Fibroblast of villous mesenchyme (primary cell): Measurements from ENCODE around the gene PSTK. TPM values are rescaled to one million over a fixed set of nuclear protein-coding genes. Genes with fewer than 3 reads are reported as not detected.

Source experiments
- DNase-seq: peaks from one replicate; pipeline ENCODE4 v3.0.0-alpha.2; 2010; ENCODE audit warnings: low read depth
- H3K4me3 ChIP-seq: 2 replicates; pipeline ENCODE4 v1.5.1; 2011; ENCODE audit warnings: low read depth, mild to moderate bottlenecking, low read length
- CTCF ChIP-seq: IDR thresholded peaks from 2 replicates; pipeline ENCODE4 v1.5.1; 2012; ENCODE audit warnings: low read depth, mild to moderate bottlenecking, low read length; ENCODE audit not compliant: insufficient read depth
- total RNA-seq: library from RNA; depleted of rRNA; stranded (reverse); fragments of >200 nt; gene quantifications from 2 replicates; pipeline ENCODE4 v1.2.3, GENCODE V29; 2012

The PSTK gene
- total RNA-seq, 1 donor = 5.6 TPM

- TF ChIP-seq CTCF = no peak
- no peak overlapping the region for H3K4me3 ChIP-seq
- DNase-seq = no peak
Measured at GRCh38 chr10:122998934-122999333, 18.7 kb downstream of the PSTK start.

- peak; percentile 54 for DNase-seq
- no peak overlapping the region for H3K4me3 ChIP-seq
- no peak for TF ChIP-seq CTCF
Measured at GRCh38 chr10:122999347-122999746, 19.1 kb downstream of the PSTK start.

GRCh38 chr10:123000155-123000554 lies 20.0 kb downstream of the PSTK start:
- no peak for TF ChIP-seq CTCF
- no peak for DNase-seq
- no peak overlapping the region for H3K4me3 ChIP-seq

- TF ChIP-seq CTCF = no peak
- H3K4me3 ChIP-seq = no peak overlapping the region
Measured at GRCh38 chr10:123001370-123001769, 21.2 kb downstream of the PSTK start.

GRCh38 chr10:123004298-123004697 lies 24.1 kb downstream of the PSTK start:
- no peak for DNase-seq
- no peak overlapping the region for H3K4me3 ChIP-seq
- TF ChIP-seq CTCF = no peak

More at GRCh38 chr10:123001370-123001769, 21.2 kb downstream of the PSTK start:
- no peak for DNase-seq

GRCh38 chr10:123007558-123008354 lies 27.6 kb downstream of the PSTK start:
- TF ChIP-seq CTCF = no peak
- peak overlapping the region; percentile 97 for H3K4me3 ChIP-seq
- peak; percentile 67 for DNase-seq
